ENCODE measurements around the gene KLHL5.

DNA sequence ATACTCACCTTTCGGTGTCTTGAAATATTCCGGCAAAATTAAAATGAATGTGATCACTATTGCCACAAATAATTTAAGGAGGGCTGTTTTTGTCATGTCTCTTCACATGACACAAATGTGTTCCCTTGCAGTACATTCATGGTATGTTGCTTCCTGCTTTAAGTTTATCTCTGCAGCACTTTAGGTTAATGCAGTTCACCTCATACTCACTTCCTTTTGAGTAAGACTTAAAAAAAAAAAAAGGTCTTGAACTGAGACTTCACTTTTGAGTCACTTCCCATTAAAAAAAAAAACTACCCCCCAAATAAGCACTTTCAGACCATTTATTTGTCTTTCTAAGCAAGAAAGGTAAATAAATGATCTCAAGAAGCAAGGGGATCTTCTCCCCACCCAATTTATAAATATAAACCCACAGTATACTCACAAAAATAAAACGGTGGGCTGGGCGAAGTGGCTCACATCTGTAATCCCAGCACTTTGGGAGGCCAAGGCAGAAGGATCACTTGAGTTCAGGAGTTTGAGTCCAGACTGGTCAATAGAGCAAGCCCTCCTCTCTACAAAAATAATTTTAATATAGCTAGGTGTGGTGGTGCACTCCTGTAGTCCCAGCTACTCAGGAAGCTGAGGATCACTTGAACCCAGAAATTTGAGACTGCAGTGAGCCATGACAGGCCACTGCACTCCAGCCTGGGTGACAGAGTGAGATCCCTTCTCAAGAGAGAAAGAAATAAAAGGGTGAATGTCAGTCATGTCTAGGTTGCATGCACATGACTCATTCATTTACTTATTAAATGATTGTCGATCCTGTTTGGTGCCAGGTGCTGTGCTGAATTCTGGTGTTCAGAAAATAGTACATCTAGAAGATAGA lies 29.6 kb upstream of the KLHL5 start, which contains the start of gene TMEM156:
- TF ChIP-seq, protein P1, sequence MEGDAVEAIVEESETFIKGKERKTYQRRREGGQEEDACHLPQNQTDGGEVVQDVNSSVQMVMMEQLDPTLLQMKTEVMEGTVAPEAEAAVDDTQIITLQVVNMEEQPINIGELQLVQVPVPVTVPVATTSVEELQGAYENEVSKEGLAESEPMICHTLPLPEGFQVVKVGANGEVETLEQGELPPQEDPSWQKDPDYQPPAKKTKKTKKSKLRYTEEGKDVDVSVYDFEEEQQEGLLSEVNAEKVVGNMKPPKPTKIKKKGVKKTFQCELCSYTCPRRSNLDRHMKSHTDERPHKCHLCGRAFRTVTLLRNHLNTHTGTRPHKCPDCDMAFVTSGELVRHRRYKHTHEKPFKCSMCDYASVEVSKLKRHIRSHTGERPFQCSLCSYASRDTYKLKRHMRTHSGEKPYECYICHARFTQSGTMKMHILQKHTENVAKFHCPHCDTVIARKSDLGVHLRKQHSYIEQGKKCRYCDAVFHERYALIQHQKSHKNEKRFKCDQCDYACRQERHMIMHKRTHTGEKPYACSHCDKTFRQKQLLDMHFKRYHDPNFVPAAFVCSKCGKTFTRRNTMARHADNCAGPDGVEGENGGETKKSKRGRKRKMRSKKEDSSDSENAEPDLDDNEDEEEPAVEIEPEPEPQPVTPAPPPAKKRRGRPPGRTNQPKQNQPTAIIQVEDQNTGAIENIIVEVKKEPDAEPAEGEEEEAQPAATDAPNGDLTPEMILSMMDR (IDR thresholded peaks at IDR 0.05; ENCODE audit: low read depth, low read length, poor library complexity, severe bottlenecking): no peak
- no peak for TF ChIP-seq EZH2phosphoT487 (IDR thresholded peaks at IDR 0.05; ENCODE audit: borderline replicate concordance, low read length)
